Trophoblast cell (in vitro differentiated cells and primary cell): ENCODE data around the gene MAN1A1.

ENCODE experiments used
- DNase-seq, 2 donors: peaks; one replicate each; pipeline ENCODE4 v3.0.0-alpha.2; 2016
- H2AFZ ChIP-seq: 2 replicates; pipeline ENCODE4 v1.6.1; 2013; ENCODE audit warnings: low read length, moderate library complexity, mild to moderate bottlenecking; ENCODE audit not compliant: insufficient read depth, poor library complexity
- H2AK5ac ChIP-seq: 2 replicates; pipeline ENCODE4 v1.6.1; 2013; ENCODE audit warnings: mild to moderate bottlenecking, low read length
- H2BK120ac ChIP-seq: 2 replicates; pipeline ENCODE4 v1.6.1; 2013; ENCODE audit warnings: low read length, mild to moderate bottlenecking, moderate library complexity; ENCODE audit not compliant: insufficient read depth, poor library complexity
- H2BK12ac ChIP-seq: 2 replicates; pipeline ENCODE4 v1.6.1; 2013; ENCODE audit warnings: mild to moderate bottlenecking, low read length, moderate library complexity
- H2BK5ac ChIP-seq: 2 replicates; pipeline ENCODE4 v1.6.1; 2013; ENCODE audit warnings: low read length, low read depth, moderate library complexity, mild to moderate bottlenecking; ENCODE audit not compliant: poor library complexity
- H3K14ac ChIP-seq: 2 replicates; pipeline ENCODE4 v1.6.1; 2013; ENCODE audit warnings: mild to moderate bottlenecking, low read length
- H3K18ac ChIP-seq: 2 replicates; pipeline ENCODE4 v1.6.1; 2013; ENCODE audit warnings: mild to moderate bottlenecking, low read length
- H3K23ac ChIP-seq: 2 replicates; pipeline ENCODE4 v1.6.1; 2013; ENCODE audit warnings: low read length
- H3K27ac ChIP-seq: 2 replicates; pipeline ENCODE4 v1.5.1; 2013; ENCODE audit warnings: low read depth, mild to moderate bottlenecking, inconsistent platforms, low read length, moderate library complexity
- H3K27me3 ChIP-seq: 2 replicates; pipeline ENCODE4 v1.6.1; 2013; ENCODE audit warnings: inconsistent platforms, mild to moderate bottlenecking, low read length, moderate library complexity; ENCODE audit not compliant: insufficient read depth
- H3K36me3 ChIP-seq, 2 experiments: 1 replicate in 1 of 2; 2 replicates in 1 of 2; pipeline ENCODE4 v1.6.1; 2013; ENCODE audit warnings: low read length in 2 of 2, mild to moderate bottlenecking in 2 of 2, moderate library complexity in 1 of 2; ENCODE audit not compliant: insufficient read depth in 2 of 2, control insufficient read depth in 1 of 2
- H3K4ac ChIP-seq: 2 replicates; pipeline ENCODE4 v1.6.1; 2013; ENCODE audit warnings: low read depth, mild to moderate bottlenecking, low read length, moderate library complexity
- H3K4me1 ChIP-seq, 2 experiments: 1 replicate in 1 of 2; 2 replicates in 1 of 2; pipeline ENCODE4 v1.6.1; 2013; ENCODE audit warnings: low read length in 2 of 2, mild to moderate bottlenecking in 2 of 2, moderate library complexity in 1 of 2; ENCODE audit not compliant: insufficient read depth in 2 of 2, control insufficient read depth in 1 of 2
- H3K4me2 ChIP-seq: 2 replicates; pipeline ENCODE4 v1.6.1; 2013; ENCODE audit warnings: inconsistent platforms, mild to moderate bottlenecking, low read length, moderate library complexity
- H3K4me3 ChIP-seq: 2 replicates; pipeline ENCODE4 v1.5.1; 2013; ENCODE audit warnings: mild to moderate bottlenecking, low read depth, low read length, inconsistent platforms
- H3K79me1 ChIP-seq: one replicate; pipeline ENCODE4 v1.6.1; 2013; ENCODE audit warnings: low read length
- H3K79me2 ChIP-seq: 2 replicates; pipeline ENCODE4 v1.6.1; 2013; ENCODE audit warnings: low read length, mild to moderate bottlenecking; ENCODE audit not compliant: control insufficient read depth, insufficient read depth, poor library complexity
- H3K9ac ChIP-seq: 2 replicates; pipeline ENCODE4 v1.6.1; 2013; ENCODE audit warnings: mild to moderate bottlenecking, low read length
- H3K9me3 ChIP-seq: 2 replicates; pipeline ENCODE4 v1.6.1; 2013; ENCODE audit warnings: low read depth, mild to moderate bottlenecking, control low read depth, inconsistent platforms, low read length; ENCODE audit not compliant: insufficient read depth
- H4K12ac ChIP-seq: 2 replicates; pipeline ENCODE4 v1.6.1; 2013; ENCODE audit warnings: low read depth, mild to moderate bottlenecking, low read length, moderate library complexity
- H4K8ac ChIP-seq: 2 replicates; pipeline ENCODE4 v1.6.1; 2013; ENCODE audit warnings: low read depth, mild to moderate bottlenecking, low read length, moderate library complexity
- H4K91ac ChIP-seq: one replicate; pipeline ENCODE4 v1.6.1; 2013; ENCODE audit warnings: low read depth, mild to moderate bottlenecking, low read length, moderate library complexity
- WGBS: extraction: QIAGEN DNeasy Blood & Tissue Kit; methylation state at CpG from one replicate; pipeline ENCODE4 v1.1.7; 2013; ENCODE audit warnings: missing lambda C conversion rate; ENCODE audit not compliant: insufficient read length, insufficient coverage; ENCODE audit errors: extremely low coverage; 5-methylcytosine and 5-hydroxymethylcytosine counted together

MAN1A1 gene

GRCh38 chr6:119163006-119163405 is 186.6 kb downstream of the MAN1A1 start:
- no peaks in the 10 kb centered on the region for H3K79me1 ChIP-seq
- no peak for DNase-seq
- no peaks in the 10 kb centered on the region for H3K4me1 ChIP-seq
- H2AK5ac ChIP-seq = no peak overlapping the region
- H3K4me2 ChIP-seq = no peak overlapping the region
- no peak overlapping the region for H3K27ac ChIP-seq
- no peak overlapping the region for H2BK120ac ChIP-seq
- H3K18ac ChIP-seq = no peak overlapping the region
- no peak overlapping the region for H3K4me3 ChIP-seq
- no peak overlapping the region for H3K9ac ChIP-seq
- H2BK5ac ChIP-seq = no peak overlapping the region
- no peak overlapping the region for H2BK12ac ChIP-seq
- H3K9me3 ChIP-seq = no peaks in the 10 kb centered on the region
- no peaks in the 10 kb centered on the region for H3K36me3 ChIP-seq
- H3K4ac ChIP-seq = no peak overlapping the region
- H3K79me2 ChIP-seq = no peaks in the 10 kb centered on the region
- no CpG with 5 or more reads among the region's 8 CpGs for WGBS
- no peak overlapping the region for H4K12ac ChIP-seq
- no peak overlapping the region for H3K23ac ChIP-seq
- no peak overlapping the region for H4K8ac ChIP-seq
- no peak overlapping the region for H2AFZ ChIP-seq
- no peak overlapping the region for H3K14ac ChIP-seq
- H3K27me3 ChIP-seq = no peaks in the 10 kb centered on the region
- no peak overlapping the region for H4K91ac ChIP-seq

- no CpG with 5 or more reads among the region's 2 CpGs for WGBS
- H3K23ac ChIP-seq = no peak overlapping the region
- H2BK12ac ChIP-seq = no peak overlapping the region
- H2AFZ ChIP-seq = no peak overlapping the region
- no peak overlapping the region for H3K27ac ChIP-seq
- no peaks in the 10 kb centered on the region for H3K79me1 ChIP-seq
- H3K4me1 ChIP-seq = no peaks in the 10 kb centered on the region
- H2BK5ac ChIP-seq = no peak overlapping the region
- no peak overlapping the region for H3K4me2 ChIP-seq
- no peak overlapping the region for H2AK5ac ChIP-seq
- H3K4me3 ChIP-seq = no peak overlapping the region
- no peak overlapping the region for H3K4ac ChIP-seq
- no peak for DNase-seq
- H4K12ac ChIP-seq = no peak overlapping the region
- H2BK120ac ChIP-seq = no peak overlapping the region
- no peak overlapping the region for H4K8ac ChIP-seq
- no peaks in the 10 kb centered on the region for H3K79me2 ChIP-seq
- H4K91ac ChIP-seq = no peak overlapping the region
- no peak overlapping the region for H3K9ac ChIP-seq
- no peak overlapping the region for H3K14ac ChIP-seq
- no peaks in the 10 kb centered on the region for H3K36me3 ChIP-seq
- no peaks in the 10 kb centered on the region for H3K9me3 ChIP-seq
- H3K18ac ChIP-seq = no peak overlapping the region
- no peaks in the 10 kb centered on the region for H3K27me3 ChIP-seq
Observed at GRCh38 chr6:119162134-119162775, 187.3 kb downstream of the MAN1A1 start.

- H2AK5ac ChIP-seq = no peak overlapping the region
- no peaks in the 10 kb centered on the region for H3K79me1 ChIP-seq
- no peak overlapping the region for H3K23ac ChIP-seq
- no peak overlapping the region for H2BK120ac ChIP-seq
- no peak overlapping the region for H4K8ac ChIP-seq
- H3K9ac ChIP-seq = no peak overlapping the region
- WGBS = no CpG with 5 or more reads among the region's 4 CpGs
- DNase-seq = no peak
- no peaks in the 10 kb centered on the region for H3K4me1 ChIP-seq
- H3K4ac ChIP-seq = no peak overlapping the region
- H2BK12ac ChIP-seq = no peak overlapping the region
- no peak overlapping the region for H3K4me2 ChIP-seq
- no peak overlapping the region for H3K27ac ChIP-seq
- H4K91ac ChIP-seq = no peak overlapping the region
- no peaks in the 10 kb centered on the region for H3K36me3 ChIP-seq
- H3K79me2 ChIP-seq = no peaks in the 10 kb centered on the region
- H3K18ac ChIP-seq = no peak overlapping the region
- no peak overlapping the region for H4K12ac ChIP-seq
- no peaks in the 10 kb centered on the region for H3K27me3 ChIP-seq
- no peak overlapping the region for H2AFZ ChIP-seq
- no peak overlapping the region for H3K14ac ChIP-seq
- no peak overlapping the region for H2BK5ac ChIP-seq
- no peaks in the 10 kb centered on the region for H3K9me3 ChIP-seq
- H3K4me3 ChIP-seq = no peak overlapping the region
Observed at GRCh38 chr6:119161438-119161837, 188.1 kb downstream of the MAN1A1 start.

- H2AFZ ChIP-seq = no peak overlapping the region
- H3K4ac ChIP-seq = no peak overlapping the region
- H3K27ac ChIP-seq = no peak overlapping the region
- H4K8ac ChIP-seq = no peak overlapping the region
- no peaks in the 10 kb centered on the region for H3K4me1 ChIP-seq
- no CpG with 5 or more reads among the region's 2 CpGs for WGBS
- no peaks in the 10 kb centered on the region for H3K36me3 ChIP-seq
- no peak overlapping the region for H2BK12ac ChIP-seq
- DNase-seq = no peak
- H3K4me3 ChIP-seq = no peak overlapping the region
- H3K23ac ChIP-seq = no peak overlapping the region
- no peak overlapping the region for H2BK5ac ChIP-seq
- no peak overlapping the region for H4K12ac ChIP-seq
- no peak overlapping the region for H2AK5ac ChIP-seq
- H3K9me3 ChIP-seq = no peaks in the 10 kb centered on the region
- H3K79me2 ChIP-seq = no peaks in the 10 kb centered on the region
- H3K27me3 ChIP-seq = no peaks in the 10 kb centered on the region
- H4K91ac ChIP-seq = no peak overlapping the region
- no peaks in the 10 kb centered on the region for H3K79me1 ChIP-seq
- no peak overlapping the region for H3K9ac ChIP-seq
- H3K4me2 ChIP-seq = no peak overlapping the region
- H2BK120ac ChIP-seq = no peak overlapping the region
- no peak overlapping the region for H3K18ac ChIP-seq
- no peak overlapping the region for H3K14ac ChIP-seq
Observed at GRCh38 chr6:119160911-119161310, 188.7 kb downstream of the MAN1A1 start.
